H1 (cell line): ENCODE results near the gene KIAA1614. TPM values are rescaled to one million over a fixed set of nuclear protein-coding genes. Genes with fewer than 3 reads are reported as not detected.

ENCODE experiments used
- CTCF ChIA-PET: fragments of 300-600 bp; sonication (Branson Sonifier 250); formaldehyde crosslinking; loops from one replicate; lab custom pipeline; 2021; ENCODE audit not compliant: partially characterized antibody; lab: Charles Lee
- POLR2A ChIA-PET: fragments of 300-600 bp; sonication (Branson Sonifier 250); formaldehyde crosslinking; loops from one replicate; lab custom pipeline; 2021; ENCODE audit warnings: inconsistent platforms; ENCODE audit not compliant: partially characterized antibody; lab: Charles Lee
- DNase-seq, 2 experiments: peaks; one replicate each; pipeline versions ENCODE4 v3.0.0 to v3.0.0-alpha.2; 2010 to 2022; ENCODE audit warnings: low spot score in 2 of 2, low read depth in 1 of 2, mixed read lengths in 1 of 2
- FAIRE-seq: peaks from 2 replicates; lab custom pipeline; 2011; peaks lifted over from hg19 to GRCh38; lab: Jason Lieb, UNC
- H2AFZ ChIP-seq: 2 replicates; pipeline ENCODE4 v1.8.1; 2012; ENCODE audit warnings: low read length, inconsistent platforms
- H2AK5ac ChIP-seq: 2 replicates; pipeline ENCODE4 v1.6.1; 2013; ENCODE audit warnings: low read depth, low read length
- H2BK120ac ChIP-seq: replicated peaks from 2 replicates; pipeline ENCODE3; 2013; ENCODE audit warnings: low read depth, low read length, inconsistent platforms
- H2BK12ac ChIP-seq: 2 replicates; pipeline ENCODE4 v1.6.1; 2013; ENCODE audit warnings: low read depth, low read length
- H2BK15ac ChIP-seq: 2 replicates; pipeline ENCODE4 v1.6.1; 2013; ENCODE audit warnings: low read length
- H2BK20ac ChIP-seq: 2 replicates; pipeline ENCODE4 v1.6.1; 2013; ENCODE audit warnings: low read length
- H2BK5ac ChIP-seq: 2 replicates; pipeline ENCODE4 v1.6.1; 2013; ENCODE audit warnings: low read depth, low read length
- H3K14ac ChIP-seq: 2 replicates; pipeline ENCODE4 v1.6.1; 2013; ENCODE audit warnings: inconsistent platforms; ENCODE audit not compliant: insufficient read length
- H3K18ac ChIP-seq: 2 replicates; pipeline ENCODE4 v1.6.1; 2013; ENCODE audit warnings: low read length; ENCODE audit errors: extremely low read depth
- H3K23ac ChIP-seq: 2 replicates; pipeline ENCODE4 v1.6.1; 2013; ENCODE audit warnings: inconsistent platforms; ENCODE audit not compliant: insufficient read length
- H3K23me2 ChIP-seq: 2 replicates; pipeline ENCODE4 v1.6.1; 2013; ENCODE audit warnings: low read depth, low read length
- H3K27ac ChIP-seq: 2 replicates; pipeline ENCODE4 v1.6.1; 2011; ENCODE audit warnings: low read depth, low read length, inconsistent platforms
- H3K27me3 ChIP-seq, 4 experiments: replicated peaks in 1 of 4; 1 replicate in 1 of 4; 2 replicates in 3 of 4; pipeline versions ENCODE4 v1.6.1 to v1.8.1; 2011 to 2013; ENCODE audit warnings: low read length in 3 of 4, mild to moderate bottlenecking in 3 of 4, inconsistent platforms in 2 of 4, mixed read lengths in 2 of 4, moderate library complexity in 1 of 4; ENCODE audit not compliant: control insufficient read depth in 3 of 4, insufficient read depth in 3 of 4; ENCODE audit errors: extremely low read depth in 1 of 4
- H3K36me3 ChIP-seq, 4 experiments: 2 replicates each; pipeline versions ENCODE4 v1.6.1 to v1.8.1; 2011 to 2013; ENCODE audit warnings: mild to moderate bottlenecking in 4 of 4, low read length in 3 of 4, moderate library complexity in 2 of 4, control low read depth in 1 of 4, inconsistent platforms in 1 of 4; ENCODE audit not compliant: insufficient read depth in 4 of 4, control insufficient read depth in 2 of 4
- H3K4ac ChIP-seq: replicated peaks from 2 replicates; pipeline ENCODE3; 2013; ENCODE audit warnings: low read length, low read depth, mixed read lengths, inconsistent platforms; ENCODE audit not compliant: insufficient read length
- H3K4me1 ChIP-seq, 4 experiments: replicated peaks in 1 of 4; 1 replicate in 1 of 4; 2 replicates in 3 of 4; pipeline versions ENCODE4 v1.6.1 to v1.8.1; 2011 to 2013; ENCODE audit warnings: low read length in 3 of 4, inconsistent platforms in 2 of 4, mixed read lengths in 1 of 4; ENCODE audit not compliant: insufficient read depth in 4 of 4, control insufficient read depth in 3 of 4
- H3K4me2 ChIP-seq, 2 experiments: 2 replicates each; pipeline versions ENCODE4 v1.6.1 to v1.8.1; 2011 to 2013; ENCODE audit warnings: low read depth in 2 of 2, low read length in 2 of 2, control low read depth in 1 of 2, inconsistent platforms in 1 of 2, mild to moderate bottlenecking in 1 of 2; ENCODE audit not compliant: insufficient read depth in 1 of 2
- H3K4me3 ChIP-seq, 4 experiments: fragments of 200-600, 300-600 bp in 1 of 4; sonication (generic), shearing (Covaris generic), sonication (Bioruptor Twin) in 1 of 4; 2 replicates each; pipeline versions ENCODE4 v1.5.1 to v1.8.1; 2011 to 2016; ENCODE audit warnings: low read length in 4 of 4, low read depth in 3 of 4, control low read depth in 2 of 4, inconsistent platforms in 2 of 4, mild to moderate bottlenecking in 2 of 4, mixed read lengths in 1 of 4, moderate library complexity in 1 of 4; ENCODE audit not compliant: insufficient read depth in 2 of 4; ENCODE audit errors: extremely low read depth in 1 of 4
- H3K56ac ChIP-seq: replicated peaks from 2 replicates; pipeline ENCODE3; 2013; ENCODE audit warnings: low read depth, mild to moderate bottlenecking, mixed read lengths, low read length, inconsistent platforms; ENCODE audit not compliant: insufficient read length
- H3K79me1 ChIP-seq: 2 replicates; pipeline ENCODE4 v1.6.1; 2013; ENCODE audit warnings: low read depth, low read length, control low read depth
- H3K79me2 ChIP-seq, 2 experiments: 2 replicates each; pipeline versions ENCODE4 v1.6.1 to v1.8.1; 2012 to 2013; ENCODE audit warnings: low read length in 2 of 2, mild to moderate bottlenecking in 2 of 2, inconsistent platforms in 1 of 2; ENCODE audit not compliant: insufficient read depth in 2 of 2, control insufficient read depth in 1 of 2
- H3K9ac ChIP-seq, 4 experiments: replicated peaks in 1 of 4; 1 replicate in 1 of 4; 2 replicates in 3 of 4; pipeline versions ENCODE4 v1.6.1 to v1.8.1; 2011 to 2013; ENCODE audit warnings: low read depth in 3 of 4, low read length in 3 of 4, control low read depth in 2 of 4, mild to moderate bottlenecking in 2 of 4, moderate library complexity in 2 of 4, inconsistent platforms in 1 of 4; ENCODE audit errors: extremely low read depth in 1 of 4
- H3K9me3 ChIP-seq, 2 experiments: 2 replicates each; pipeline versions ENCODE4 v1.6.1 to v1.8.1; 2012 to 2013; ENCODE audit warnings: mild to moderate bottlenecking in 2 of 2, moderate library complexity in 2 of 2, control low read depth in 1 of 2, inconsistent platforms in 1 of 2, low read depth in 1 of 2, low read length in 1 of 2, mixed read lengths in 1 of 2; ENCODE audit not compliant: insufficient read depth in 2 of 2
- H4K20me1 ChIP-seq, 2 experiments: replicated peaks in 1 of 2; 2 replicates each; pipeline versions ENCODE3 to v1.8.1; 2011 to 2013; ENCODE audit warnings: inconsistent platforms in 2 of 2, low read length in 2 of 2, mild to moderate bottlenecking in 1 of 2; ENCODE audit not compliant: insufficient read depth in 2 of 2, control insufficient read depth in 1 of 2
- H4K5ac ChIP-seq: 2 replicates; pipeline ENCODE4 v1.6.1; 2013; ENCODE audit warnings: low read length, low read depth, mixed read lengths, inconsistent platforms; ENCODE audit not compliant: insufficient read length
- H4K8ac ChIP-seq: 2 replicates; pipeline ENCODE4 v1.8.0; 2013; ENCODE audit warnings: mild to moderate bottlenecking, moderate library complexity, low read length, inconsistent platforms; ENCODE audit not compliant: insufficient read depth; ENCODE audit errors: extremely low read depth
- H4K91ac ChIP-seq: replicated peaks from 2 replicates; pipeline ENCODE3; 2013; ENCODE audit warnings: low read length, mixed read lengths, inconsistent platforms; ENCODE audit not compliant: insufficient read length
- ASH2L ChIP-seq: fragments of 200-600, 300-600 bp; sonication (generic); IDR thresholded peaks from one replicate; pipeline ENCODE4 v1.7.1; 2017; ENCODE audit warnings: low read length
- CEBPB ChIP-seq: IDR thresholded peaks from 2 replicates; pipeline ENCODE4 v1.6.1; 2012; ENCODE audit warnings: low read depth, low read length
- CHD1 ChIP-seq: IDR thresholded peaks from 2 replicates; pipeline ENCODE4 v1.6.1; 2012; ENCODE audit warnings: low read depth, low read length, improper control_type of control experiment
- CHD2 ChIP-seq: IDR thresholded peaks from 2 replicates; pipeline ENCODE4 v1.6.1; 2012; ENCODE audit warnings: low read length, improper control_type of control experiment
- GABPA ChIP-seq: IDR thresholded peaks from 2 replicates; pipeline ENCODE4 v1.6.1; 2011; ENCODE audit warnings: mild to moderate bottlenecking, low read length, moderate library complexity, borderline replicate concordance; ENCODE audit not compliant: insufficient read depth
- JUN ChIP-seq: IDR thresholded peaks from 2 replicates; pipeline ENCODE4 v1.6.1; 2011; ENCODE audit warnings: low read depth, mild to moderate bottlenecking, improper control_type of control experiment, low read length
- JUND ChIP-seq: IDR thresholded peaks from 2 replicates; pipeline ENCODE4 v1.6.1; 2011; ENCODE audit warnings: mild to moderate bottlenecking, improper control_type of control experiment, low read length
- KDM4A ChIP-seq: IDR thresholded peaks from one replicate; pipeline ENCODE4 v1.7.1; 2012; ENCODE audit warnings: low read depth, mild to moderate bottlenecking, moderate library complexity, low read length, inconsistent platforms; ENCODE audit not compliant: severe bottlenecking
- SIRT6 ChIP-seq: IDR thresholded peaks from one replicate; pipeline ENCODE4 v1.7.1; 2012; ENCODE audit warnings: low read length, inconsistent platforms
- TAF1 ChIP-seq: IDR thresholded peaks from 2 replicates; pipeline ENCODE4 v1.6.1; 2011; ENCODE audit warnings: mild to moderate bottlenecking, low read depth, low read length
- TAF7 ChIP-seq: optimal IDR thresholded peaks from 2 replicates; pipeline ENCODE3; 2011; ENCODE audit warnings: low read depth, mild to moderate bottlenecking, inconsistent platforms, low read length, moderate library complexity, borderline replicate concordance
- WGBS, 2 experiments: shearing (Covaris generic) in 1 of 2; methylation state at CpG; one replicate each; pipeline versions ENCODE4 v1.1.6 to v1.1.7; 2013 to 2015; ENCODE audit warnings: low lambda C conversion rate in 2 of 2, mixed read lengths in 2 of 2, inconsistent platforms in 1 of 2, low coverage in 1 of 2, missing lambda C conversion rate in 1 of 2; ENCODE audit not compliant: insufficient replicate concordance in 2 of 2, insufficient coverage in 1 of 2, insufficient read length in 1 of 2; ENCODE audit errors: extremely low coverage in 1 of 2, missing lambda C conversion rate in 1 of 2; 5-methylcytosine and 5-hydroxymethylcytosine counted together
- polyA plus RNA-seq, 7 experiments: library from polyadenylated mRNA; depleted of rRNA in 3 of 7; stranded (reverse) in 5 of 7; unstranded in 2 of 7; fragments of >200 nt in 5 of 7; fragments of 200-250 nt in 2 of 7; gene quantifications; 1 replicate in 5 of 7; 2 replicates in 1 of 7; 4 replicates in 1 of 7; pipeline versions ENCODE4 v1.2.1 to v1.2.3, GENCODE V29; 2011 to 2013; ENCODE audit warnings: missing spikeins in 2 of 7, mixed read lengths in 2 of 7
- total RNA-seq: library from RNA; stranded (reverse); fragmentation: NEBNext Ultra II Directional; extraction: Animal tissue kit (Norgen Biotek cat#: 25700); gene quantifications from 2 replicates; pipeline ENCODE4 v1.2.1, GENCODE V29; 2021
- TF ChIP-seq, protein P1 (sequence below): IDR thresholded peaks from 2 replicates; pipeline ENCODE4 v1.6.1; 2012; ENCODE audit warnings: low read length, inconsistent platforms

The KIAA1614 gene
- total and polyA plus RNA-seq, 2 of the 8 experiments (the other 6 are each of a cell fraction or from before 2014, with no cell fraction given), result 1.3 to 3.1 TPM

DNA sequence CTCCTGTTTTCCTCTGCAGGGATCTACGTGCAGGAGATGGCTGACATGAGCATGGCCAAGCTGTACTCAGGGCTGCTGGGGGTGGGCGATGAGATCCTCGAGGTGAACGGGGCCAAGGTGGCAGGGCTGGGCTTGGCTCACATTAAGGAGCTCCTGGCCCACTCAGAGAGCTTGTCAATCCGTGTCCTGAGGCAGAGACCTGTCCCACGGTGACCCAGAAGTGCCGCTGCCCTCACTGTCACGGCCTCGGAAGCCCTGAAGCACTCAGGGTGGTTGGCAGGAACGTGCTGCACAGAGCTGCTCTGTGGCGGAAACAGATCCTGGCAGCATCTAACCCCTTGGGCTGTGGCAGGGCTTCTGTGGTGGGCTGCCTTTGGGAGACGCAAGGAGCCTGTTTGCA is 37.6 kb downstream of the KIAA1614 start:
- H3K79me2 ChIP-seq, result no peaks in the 10 kb centered on the region
- no peak overlapping the region for H3K9ac ChIP-seq
- ChIA-PET CTCF (interaction anchor here (1.0 to 4.7 kb wide), 6 partner anchors 13 to 191 kb away, joined by 3 to 20 read pairs (median 6); no protein-coding TSS in a partner anchor), POLR2A (no interaction called here)
- no peak overlapping the region for H2BK12ac ChIP-seq
- H3K4me2 ChIP-seq, result no peak overlapping the region
- no peaks in the 10 kb centered on the region for H3K23me2 ChIP-seq
- no peak overlapping the region for H4K8ac ChIP-seq
- no peak overlapping the region for H2BK120ac ChIP-seq
- no peak overlapping the region for H3K14ac ChIP-seq
- H3K27ac ChIP-seq, result no peak overlapping the region
- no peaks in the 10 kb centered on the region; a peak in 2 of 8 replicates for H3K36me3 ChIP-seq
- TF ChIP-seq JUN (no peak), TAF1 (no peak), SIRT6 (no peak), TAF7 (no peak), ASH2L (no peak), CHD1 (no peak), CEBPB (no peak), KDM4A (no peak), JUND (no peak), GABPA (no peak), CHD2 (no peak)
- TF ChIP-seq, protein P1, sequence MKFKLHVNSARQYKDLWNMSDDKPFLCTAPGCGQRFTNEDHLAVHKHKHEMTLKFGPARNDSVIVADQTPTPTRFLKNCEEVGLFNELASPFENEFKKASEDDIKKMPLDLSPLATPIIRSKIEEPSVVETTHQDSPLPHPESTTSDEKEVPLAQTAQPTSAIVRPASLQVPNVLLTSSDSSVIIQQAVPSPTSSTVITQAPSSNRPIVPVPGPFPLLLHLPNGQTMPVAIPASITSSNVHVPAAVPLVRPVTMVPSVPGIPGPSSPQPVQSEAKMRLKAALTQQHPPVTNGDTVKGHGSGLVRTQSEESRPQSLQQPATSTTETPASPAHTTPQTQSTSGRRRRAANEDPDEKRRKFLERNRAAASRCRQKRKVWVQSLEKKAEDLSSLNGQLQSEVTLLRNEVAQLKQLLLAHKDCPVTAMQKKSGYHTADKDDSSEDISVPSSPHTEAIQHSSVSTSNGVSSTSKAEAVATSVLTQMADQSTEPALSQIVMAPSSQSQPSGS, result no peak
- no peak for FAIRE-seq
- no peak overlapping the region for H3K18ac ChIP-seq
- peaks cover 0 to 8% (median 7%) of the 10 kb centered on the region in 4 experiments; a peak in 4 of 7 replicates for H3K4me1 ChIP-seq
- peaks cover 0 to 1% of the 10 kb centered on the region in 2 experiments for H4K20me1 ChIP-seq
- H3K56ac ChIP-seq, result no peak overlapping the region
- no peak overlapping the region for H4K5ac ChIP-seq
- H3K27me3 ChIP-seq, result no peaks in the 10 kb centered on the region
- no peak overlapping the region for H3K4ac ChIP-seq
- DNase-seq, result no peak
- H3K9me3 ChIP-seq, result no peaks in the 10 kb centered on the region
- WGBS, 2 experiments, result 92% methylated on average over 12 of the region's 12 CpGs; no CpG with 5 or more reads in 1 of the 2 experiments
- no peak overlapping the region for H2BK15ac ChIP-seq
- no peak overlapping the region for H2AFZ ChIP-seq
- H3K4me3 ChIP-seq, result no peak overlapping the region
- H4K91ac ChIP-seq, result no peak overlapping the region
- H3K79me1 ChIP-seq, result no peaks in the 10 kb centered on the region
- no peak overlapping the region for H2AK5ac ChIP-seq
- no peak overlapping the region for H2BK20ac ChIP-seq
- no peak overlapping the region for H3K23ac ChIP-seq
- H2BK5ac ChIP-seq, result no peak overlapping the region
